Activated B cell treated with CpG ODN at 0.5 μM for 24 hours (primary cell): ENCODE data around the gene DIP2C. TPM values are rescaled to one million over a fixed set of nuclear protein-coding genes. Genes with fewer than 3 reads are reported as not detected.
"Not testable (repeated sequence)": the region's sequence is repeated elsewhere in the genome, so short reads cannot be mapped to it uniquely, and the experiment has no call there.

Experiments
- ATAC-seq: fragments of 200-7000 bp; cut with Tn5 transposase; one replicate; pipeline ENCODE4 v1.10.0; 2021; ENCODE audit warnings: low read depth, mild to moderate bottlenecking, moderate library complexity
- CTCF ChIA-PET: fragments of 350-600 bp; sonication (Branson Sonifier 250); formaldehyde crosslinking; loops from one replicate; lab custom pipeline; 2021; ENCODE audit warnings: antibody characterized with exemption; lab: Charles Lee
- POLR2A ChIA-PET: fragments of 350-600 bp; sonication (Branson Sonifier 250); formaldehyde crosslinking; loops from one replicate; lab custom pipeline; 2021; ENCODE audit warnings: antibody characterized with exemption; lab: Charles Lee
- DNase-seq: peaks from one replicate; pipeline ENCODE4 v3.0.0; 2022
- H3K27ac Mint-ChIP-seq: one replicate; pipeline ENCODE4 v1.8.0; 2020; ENCODE audit warnings: mixed read lengths
- H3K27me3 Mint-ChIP-seq: one replicate; pipeline ENCODE4 v1.8.0; 2021; ENCODE audit warnings: mixed read lengths
- H3K36me3 Mint-ChIP-seq: one replicate; pipeline ENCODE4 v1.8.0; 2021; ENCODE audit warnings: low read depth, mixed read lengths
- H3K4me1 Mint-ChIP-seq: one replicate; pipeline ENCODE4 v1.8.0; 2021; ENCODE audit warnings: mixed read lengths
- H3K4me3 Mint-ChIP-seq: one replicate; pipeline ENCODE4 v1.8.0; 2020; ENCODE audit warnings: mild to moderate bottlenecking, mixed read lengths
- H3K9me3 Mint-ChIP-seq: one replicate; pipeline ENCODE4 v1.8.0; 2020; ENCODE audit warnings: mixed read lengths
- intact Hi-C: fragments of 100-400 bp; cut with micrococcal nuclease; formaldehyde crosslinking; loops from one replicate; pipeline ENCODE4 v1.15.1; 2024
- total RNA-seq: library from RNA; stranded (reverse); gene quantifications from 2 replicates; pipeline ENCODE4 v1.2.3, GENCODE V29; 2022
- TF ChIP-seq, protein P1 (sequence below): fragments of 200-600 bp; IDR thresholded peaks from one replicate; pipeline ENCODE4 v1.8.0; 2022; ENCODE audit warnings: antibody characterized with exemption, mild to moderate bottlenecking

The DIP2C gene
- total RNA-seq, 1 donor from 2014 or later: 0.49 TPM

DNA sequence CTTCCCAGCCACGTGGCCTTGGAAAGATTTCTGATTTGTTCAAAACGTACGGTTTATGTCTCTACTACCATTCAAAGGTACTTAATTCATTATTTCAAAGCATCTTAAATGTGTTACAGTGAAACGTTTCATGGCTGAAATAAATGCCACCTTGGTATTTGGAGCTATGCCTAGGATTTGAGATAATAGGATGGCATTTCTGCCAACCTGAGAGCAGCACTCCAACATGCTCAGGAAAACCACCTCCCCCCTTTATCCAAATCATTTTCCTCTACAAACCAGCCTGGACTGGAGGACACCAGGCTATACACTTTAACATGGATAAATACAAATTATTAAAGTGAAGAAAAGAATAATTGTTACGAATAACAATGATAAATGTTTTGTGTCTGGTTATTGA lies 293.4 kb downstream of the DIP2C start:
- Mint-ChIP-seq H3K27me3 (peaks cover 2% of the 10 kb centered on the region), H3K4me1 (peaks cover 6% of the 10 kb centered on the region), H3K9me3 (no peaks in the 10 kb centered on the region), H3K27ac (no peak overlapping the region), H3K4me3 (no peak overlapping the region), H3K36me3 (no peaks in the 10 kb centered on the region)
- ATAC-seq: no peak
- CTCF ChIA-PET: no interaction called here
- TF ChIP-seq, protein P1, sequence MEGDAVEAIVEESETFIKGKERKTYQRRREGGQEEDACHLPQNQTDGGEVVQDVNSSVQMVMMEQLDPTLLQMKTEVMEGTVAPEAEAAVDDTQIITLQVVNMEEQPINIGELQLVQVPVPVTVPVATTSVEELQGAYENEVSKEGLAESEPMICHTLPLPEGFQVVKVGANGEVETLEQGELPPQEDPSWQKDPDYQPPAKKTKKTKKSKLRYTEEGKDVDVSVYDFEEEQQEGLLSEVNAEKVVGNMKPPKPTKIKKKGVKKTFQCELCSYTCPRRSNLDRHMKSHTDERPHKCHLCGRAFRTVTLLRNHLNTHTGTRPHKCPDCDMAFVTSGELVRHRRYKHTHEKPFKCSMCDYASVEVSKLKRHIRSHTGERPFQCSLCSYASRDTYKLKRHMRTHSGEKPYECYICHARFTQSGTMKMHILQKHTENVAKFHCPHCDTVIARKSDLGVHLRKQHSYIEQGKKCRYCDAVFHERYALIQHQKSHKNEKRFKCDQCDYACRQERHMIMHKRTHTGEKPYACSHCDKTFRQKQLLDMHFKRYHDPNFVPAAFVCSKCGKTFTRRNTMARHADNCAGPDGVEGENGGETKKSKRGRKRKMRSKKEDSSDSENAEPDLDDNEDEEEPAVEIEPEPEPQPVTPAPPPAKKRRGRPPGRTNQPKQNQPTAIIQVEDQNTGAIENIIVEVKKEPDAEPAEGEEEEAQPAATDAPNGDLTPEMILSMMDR: no peak
- intact Hi-C loops: no loop called here
- POLR2A ChIA-PET: no interaction called here
- DNase-seq: no peak

DNA sequence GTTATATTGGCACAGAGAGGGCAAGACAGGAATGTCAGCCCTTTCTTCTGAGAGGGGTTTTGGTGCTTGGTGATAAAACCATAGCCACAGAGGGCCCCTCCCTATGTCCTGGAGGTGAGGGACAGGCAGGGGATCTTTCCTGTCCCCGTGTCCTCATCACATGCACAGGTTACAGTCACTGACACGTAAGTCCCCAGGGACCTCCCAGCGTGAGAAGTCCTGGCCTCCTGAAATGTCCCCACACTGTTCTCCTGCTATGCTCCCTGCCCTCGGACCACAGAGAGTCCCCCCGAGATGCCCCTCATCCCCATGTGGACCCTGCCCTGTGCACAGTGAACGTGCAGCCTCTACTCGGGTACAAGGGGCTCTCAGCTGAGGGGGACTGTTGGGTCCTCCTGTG lies 293.8 kb downstream of the DIP2C start:
- DNase-seq: no peak
- peaks cover 2% of the 10 kb centered on the region for H3K27me3 Mint-ChIP-seq
- H3K36me3 Mint-ChIP-seq: no peaks in the 10 kb centered on the region
- ChIA-PET CTCF (no interaction called here), POLR2A (no interaction called here)
- H3K4me3 Mint-ChIP-seq: no peak overlapping the region
- no peak overlapping the region for H3K27ac Mint-ChIP-seq
- TF ChIP-seq, protein P1: no peak
- no peaks in the 10 kb centered on the region for H3K9me3 Mint-ChIP-seq
- peaks cover 6% of the 10 kb centered on the region for H3K4me1 Mint-ChIP-seq
- ATAC-seq: no peak
- intact Hi-C loops: no loop called here

DNA sequence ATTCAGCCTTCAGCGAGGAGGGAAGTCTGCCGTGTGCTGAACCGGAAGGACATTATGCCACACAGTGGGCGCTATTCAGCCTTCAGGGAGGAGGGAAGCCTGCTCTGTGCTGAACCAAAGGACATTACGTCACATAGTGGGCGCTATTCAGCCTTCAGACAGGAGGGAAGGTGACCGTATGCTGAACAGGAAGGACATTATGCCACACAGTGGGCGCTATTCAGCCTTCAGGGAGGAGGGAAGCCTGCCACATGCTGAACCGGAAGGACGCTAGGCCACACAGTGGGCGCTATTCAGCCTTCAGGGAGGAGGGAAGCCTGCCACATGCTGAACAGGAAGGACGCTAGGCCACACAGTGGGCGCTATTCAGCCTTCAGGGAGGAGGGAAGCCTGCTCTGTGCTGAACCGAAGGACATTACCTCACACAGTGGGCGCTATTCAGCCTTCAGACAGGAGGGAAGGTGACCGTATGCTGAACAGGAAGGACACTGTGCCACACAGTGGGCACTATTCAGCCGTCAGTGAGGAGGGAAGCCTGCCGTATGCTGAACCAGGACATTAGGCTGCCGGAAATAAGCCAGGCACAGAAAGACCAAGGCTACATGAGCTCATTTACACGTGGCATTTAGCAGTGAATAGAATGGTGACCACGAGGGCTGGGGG lies 294.9 kb downstream of the DIP2C start:
- H3K4me3 Mint-ChIP-seq, H3K9me3 Mint-ChIP-seq, POLR2A ChIA-PET, H3K27ac Mint-ChIP-seq, H3K36me3 Mint-ChIP-seq, CTCF ChIA-PET, H3K27me3 Mint-ChIP-seq, intact Hi-C loops, ATAC-seq, H3K4me1 Mint-ChIP-seq, DNase-seq: not testable (repeated sequence)

DNA sequence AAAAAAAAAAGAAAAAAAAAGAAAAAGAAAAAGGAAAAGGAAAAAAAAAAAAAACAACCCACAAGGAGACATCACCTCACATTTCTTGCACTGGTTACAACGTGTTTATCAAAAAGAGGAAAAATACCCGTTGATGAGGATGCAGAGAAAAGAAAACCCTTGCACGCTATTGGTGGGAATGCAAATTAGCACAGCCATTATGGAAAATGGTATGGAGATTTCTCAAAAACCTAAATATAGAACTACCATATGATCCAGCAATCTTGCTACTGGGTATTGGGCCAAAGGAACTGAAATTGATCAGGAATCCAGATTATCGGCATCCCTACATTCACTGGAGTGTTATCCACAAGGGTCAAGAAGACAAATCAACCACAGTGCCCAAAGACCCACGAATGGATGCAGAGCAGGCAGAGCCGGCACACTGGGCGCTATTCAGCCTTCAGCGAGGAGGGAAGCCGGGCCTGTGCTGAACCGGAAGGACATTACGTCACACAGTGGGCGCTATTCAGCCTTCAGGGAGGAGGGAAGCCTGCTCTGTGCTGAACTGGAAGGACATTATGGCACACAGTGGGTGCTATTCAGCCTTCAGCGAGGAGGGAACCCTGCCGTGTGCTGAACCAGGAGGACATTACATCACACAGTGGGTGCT lies 295.6 kb downstream of the DIP2C start:
- Mint-ChIP-seq H3K27me3 (peaks cover 2% of the 10 kb centered on the region), H3K4me3 (no peak overlapping the region), H3K27ac (no peak overlapping the region), H3K9me3 (no peaks in the 10 kb centered on the region), H3K4me1 (peaks cover 6% of the 10 kb centered on the region), H3K36me3 (no peaks in the 10 kb centered on the region)
- TF ChIP-seq, protein P1: no peak
- CTCF ChIA-PET: no interaction called here
- intact Hi-C loops: no loop called here
- DNase-seq (no peak), ATAC-seq (no peak)
- POLR2A ChIA-PET: no interaction called here

DNA sequence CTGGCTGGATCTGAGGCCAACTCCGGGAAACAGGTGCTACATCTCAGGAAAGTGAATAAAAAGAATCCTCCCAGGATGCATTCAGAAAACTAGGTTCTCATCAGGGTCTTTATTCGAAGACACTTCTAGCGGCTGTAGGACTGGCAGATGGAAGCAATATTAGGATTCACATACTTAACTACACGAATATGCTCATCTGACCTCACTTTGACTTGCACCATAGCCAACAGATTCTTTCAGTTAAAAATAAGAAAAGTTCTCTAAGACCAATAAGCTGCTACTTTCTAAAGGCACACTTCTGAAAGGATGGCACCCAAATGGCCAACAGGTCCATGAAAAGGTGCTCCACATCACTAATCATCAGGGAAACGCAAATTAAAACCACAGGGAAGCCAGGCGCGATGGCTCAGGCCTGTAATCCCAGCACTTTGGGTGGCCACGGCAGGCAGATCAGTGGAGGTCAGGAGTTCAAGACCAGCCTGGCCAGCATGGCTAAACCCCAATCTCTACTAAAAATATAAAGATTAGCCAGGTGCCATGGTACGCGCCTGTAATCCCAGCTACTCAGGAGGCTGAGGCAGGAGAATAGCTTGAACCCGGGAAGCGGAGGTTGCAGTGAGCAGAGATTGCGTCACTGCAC lies 296.2 kb downstream of the DIP2C start:
- Mint-ChIP-seq H3K9me3 (no peaks in the 10 kb centered on the region), H3K4me3 (no peak overlapping the region), H3K36me3 (no peaks in the 10 kb centered on the region), H3K27me3 (peaks cover 2% of the 10 kb centered on the region), H3K27ac (no peak overlapping the region), H3K4me1 (peaks cover 6% of the 10 kb centered on the region)
- ChIA-PET CTCF (no interaction called here), POLR2A (no interaction called here)
- DNase-seq: no peak
- TF ChIP-seq, protein P1: no peak
- ATAC-seq: no peak
- intact Hi-C loops: no loop called here
